K562 (cell line): Measurements from ENCODE around the gene DUS1L. TPM values are rescaled to one million over a fixed set of nuclear protein-coding genes. Genes with fewer than 3 reads are reported as not detected.

Experiments
- ATAC-seq: fragments of 200-7000 bp; cut with Tn5 transposase; 3 replicates; pipeline ENCODE4 v1.9.1; 2020; ENCODE audit warnings: moderate library complexity
- BruUV-seq: library from RNA; stranded (reverse); fragments of 400-500 nt; replicated peaks from 2 replicates; lab custom pipeline; 2021; lab: Mats Ljungman, UMichigan
- CTCF ChIA-PET: fragments of 300-600 bp; formaldehyde crosslinking; extraction: SDS; loops from one replicate; lab custom pipeline; 2021; ENCODE audit warnings: low intra/inter-chr PET ratio; lab: Yijun Ruan, JAX
- POLR2A ChIA-PET: fragments of 300-600, 350-650 bp; sonication (Branson Sonifier 250); formaldehyde crosslinking; extraction: SDS; loops from one replicate; lab custom pipeline; 2021; ENCODE audit warnings: antibody characterized with exemption, inconsistent platforms; lab: Yijun Ruan, JAX
- DNase-seq, 4 experiments: peaks; one replicate each; pipeline versions ENCODE4 v3.0.0 to v3.0.0-alpha.2; 2011 to 2018; ENCODE audit warnings: low spot score in 3 of 4, mixed read lengths in 3 of 4; ENCODE audit errors: extremely low read depth in 1 of 4
- FAIRE-seq: peaks from 2 replicates; lab custom pipeline; 2011; peaks lifted over from hg19 to GRCh38; lab: Jason Lieb, UNC
- H2AFZ ChIP-seq: 2 replicates; pipeline ENCODE4 v1.6.0; 2011; ENCODE audit warnings: low read depth, low read length, control low read depth, inconsistent platforms
- H3K27ac ChIP-seq: fragments of 200-600 bp; 3 replicates; pipeline ENCODE4 v1.8.0; 2011; ENCODE audit warnings: low read depth, mild to moderate bottlenecking, control low read depth, inconsistent platforms, low read length, moderate library complexity, mixed read lengths; ENCODE audit errors: extremely low read depth
- H3K27me3 ChIP-seq, 2 experiments: fragments of 300-600 bp in 1 of 2; 2 replicates in 1 of 2; 3 replicates in 1 of 2; pipeline versions ENCODE4 v1.6.0 to v1.8.0; 2011; ENCODE audit warnings: inconsistent platforms in 2 of 2, low read length in 2 of 2, mild to moderate bottlenecking in 1 of 2, mixed read lengths in 1 of 2, moderate library complexity in 1 of 2; ENCODE audit not compliant: control insufficient read depth in 2 of 2, insufficient read depth in 2 of 2
- H3K36me3 ChIP-seq: fragments of 300-600 bp; 3 replicates; pipeline ENCODE4 v1.8.0; 2011; ENCODE audit warnings: mild to moderate bottlenecking, low read length, inconsistent platforms; ENCODE audit not compliant: control insufficient read depth, insufficient read depth
- H3K4me1 ChIP-seq, 2 experiments: fragments of 200-600 bp in 1 of 2; replicated peaks in 1 of 2; 2 replicates in 1 of 2; 3 replicates in 1 of 2; pipeline versions ENCODE4 v1.5.1 to v1.8.0; 2011; ENCODE audit warnings: inconsistent platforms in 2 of 2, low read length in 2 of 2, mild to moderate bottlenecking in 1 of 2, mixed read lengths in 1 of 2, moderate library complexity in 1 of 2; ENCODE audit not compliant: control insufficient read depth in 2 of 2, insufficient read depth in 2 of 2
- H3K4me2 ChIP-seq: 2 replicates; pipeline ENCODE4 v1.6.1; 2011; ENCODE audit warnings: low read length, control low read depth, inconsistent platforms, mixed read lengths; ENCODE audit not compliant: insufficient read depth
- H3K4me3 ChIP-seq: fragments of 200-600 bp; sonication (generic), shearing (Covaris generic); 2 replicates; pipeline ENCODE4 v1.5.1; 2016; ENCODE audit warnings: control low read depth, inconsistent platforms
- H3K79me2 ChIP-seq: fragments of 200-600 bp; 3 replicates; pipeline ENCODE4 v1.8.0; 2011; ENCODE audit warnings: low read length, inconsistent platforms; ENCODE audit not compliant: control insufficient read depth, insufficient read depth
- H3K9ac ChIP-seq, 2 experiments: 2 replicates each; pipeline versions ENCODE4 v1.6.0 to v1.6.1; 2011; ENCODE audit warnings: low read depth in 2 of 2, low read length in 2 of 2, control low read depth in 1 of 2, inconsistent platforms in 1 of 2, mild to moderate bottlenecking in 1 of 2, mixed read lengths in 1 of 2; ENCODE audit not compliant: insufficient read depth in 1 of 2
- H3K9me1 ChIP-seq: one replicate; pipeline ENCODE4 v1.6.0; 2011; ENCODE audit warnings: inconsistent platforms, mild to moderate bottlenecking, low read length, moderate library complexity; ENCODE audit not compliant: control insufficient read depth, insufficient read depth
- H3K9me3 ChIP-seq: replicated peaks from 2 replicates; pipeline ENCODE4 v1.5.1; 2011; ENCODE audit warnings: low read depth, low read length, inconsistent platforms; ENCODE audit not compliant: control insufficient read depth, insufficient read depth
- H4K20me1 ChIP-seq: replicated peaks from 2 replicates; pipeline ENCODE4 v1.6.1; 2011; ENCODE audit warnings: low read length, inconsistent platforms, mixed read lengths; ENCODE audit not compliant: control insufficient read depth, insufficient read depth
- CHCHD3 ChIP-seq: fragments of 250-450 bp; sonication (Bioruptor Pico); IDR thresholded peaks from 2 replicates; pipeline ENCODE4 v2.1.2; 2022; ENCODE audit warnings: mild to moderate bottlenecking
- ETS2 ChIP-seq: IDR thresholded peaks from 2 replicates; pipeline ENCODE4 v1.6.1; 2016; ENCODE audit warnings: borderline replicate concordance, missing genetic modification characterization, mild to moderate bottlenecking, moderate library complexity, missing compliant biosample characterization; ENCODE audit not compliant: poor library complexity, severe bottlenecking
- HDAC8 ChIP-seq: fragments of 450-650 bp; IDR thresholded peaks from 2 replicates; pipeline ENCODE4 v1.6.1; 2016; ENCODE audit warnings: mild to moderate bottlenecking, missing genetic modification characterization, moderate library complexity, missing compliant biosample characterization
- HIVEP1 ChIP-seq: fragments of 250-450 bp; sonication (Bioruptor Pico); IDR thresholded peaks from 2 replicates; pipeline ENCODE4 v1.4.0; 2020; ENCODE audit warnings: mild to moderate bottlenecking
- KAT2B ChIP-seq: IDR thresholded peaks from one replicate; pipeline ENCODE4 v1.6.1; 2012; ENCODE audit warnings: low read depth, mild to moderate bottlenecking, control low read depth, inconsistent platforms, low read length, moderate library complexity
- KLF6 ChIP-seq: fragments of 250-450 bp; sonication (Bioruptor Pico); IDR thresholded peaks from 2 replicates; pipeline ENCODE4 v1.4.0; 2020; ENCODE audit warnings: mild to moderate bottlenecking, moderate library complexity, borderline replicate concordance
- NFE2L1 ChIP-seq: fragments of 450-650 bp; IDR thresholded peaks from 2 replicates; pipeline ENCODE4 v1.6.1; 2016; ENCODE audit warnings: missing genetic modification characterization, low read depth, mild to moderate bottlenecking, missing compliant biosample characterization, moderate library complexity, borderline replicate concordance
- SRSF3 ChIP-seq: fragments of 200-400 bp; formaldehyde crosslinking; IDR thresholded peaks from 2 replicates; pipeline ENCODE4 v1.6.1; 2016; ENCODE audit warnings: mild to moderate bottlenecking, low read length, moderate library complexity; ENCODE audit not compliant: insufficient read depth
- TFAM ChIP-seq: fragments of 250-450 bp; sonication (Bioruptor Pico); conservative IDR thresholded peaks from 2 replicates; pipeline ENCODE4 v1.5.0; 2021; ENCODE audit warnings: mild to moderate bottlenecking, moderate library complexity
- ZC3H11A ChIP-seq: IDR thresholded peaks from 2 replicates; pipeline ENCODE4 v1.6.1; 2012; ENCODE audit warnings: low read depth, low read length, improper control_type of control experiment
- ZFP36 ChIP-seq: fragments of 150-350 bp; IDR thresholded peaks from 2 replicates; pipeline ENCODE4 v1.6.1; 2018; ENCODE audit warnings: low read length, low read depth; ENCODE audit not compliant: partially characterized antibody
- ZKSCAN3 ChIP-seq: fragments of 250-450 bp; sonication (Bioruptor Pico); IDR thresholded peaks from 2 replicates; pipeline ENCODE4 v1.4.0; 2020
- ZNF121 ChIP-seq: sonication (generic); formaldehyde crosslinking; conservative IDR thresholded peaks from 2 replicates; pipeline ENCODE4 v1.8.0; 2022; ENCODE audit warnings: missing genetic modification reagents
- ZNF324 ChIP-seq: fragments of 250-450 bp; sonication (Bioruptor Pico); IDR thresholded peaks from 2 replicates; pipeline ENCODE4 v1.4.0; 2020; ENCODE audit warnings: mild to moderate bottlenecking
- ZZZ3 ChIP-seq: fragments of 450-650 bp; IDR thresholded peaks from 2 replicates; pipeline ENCODE4 v1.6.1; 2016; ENCODE audit warnings: antibody characterized with exemption, mild to moderate bottlenecking, moderate library complexity
- WGBS: fragments of 100-300 bp; shearing (Covaris generic); methylation state at CpG from one replicate; pipeline ENCODE4 v1.1.6; 2016; ENCODE audit warnings: low coverage, mixed read lengths; ENCODE audit not compliant: insufficient coverage; ENCODE audit errors: missing lambda C conversion rate; 5-methylcytosine and 5-hydroxymethylcytosine counted together
- in situ Hi-C: fragments of 300-500 bp; cut with MboI; formaldehyde crosslinking; loops from 4 replicates; pipeline ENCODE4 v1.15.0; 2018; ENCODE audit warnings: inconsistent platforms, mixed read lengths
- intact Hi-C: fragments of 100-400 bp; cut with micrococcal nuclease; formaldehyde crosslinking; loops from 2 replicates; pipeline ENCODE4 v1.14.2; 2022
- polyA plus RNA-seq, 8 experiments: library from polyadenylated mRNA; depleted of rRNA in 4 of 8; stranded (reverse) in 5 of 8; unstranded in 3 of 8; fragments of >200 nt; fragmentation: Nextera tagmentation in 2 of 8; fragmentation: Illumina TruSeq in 1 of 8; extraction: Ambion mirVana in 2 of 8; extraction: Trizol in 1 of 8; gene quantifications; 2 replicates each; pipeline versions ENCODE4 v1.2.1 to v1.2.3, GENCODE V29; 2011 to 2014; ENCODE audit warnings: inconsistent platforms in 1 of 8, missing spikeins in 1 of 8
- total RNA-seq, 7 experiments: library from RNA; depleted of rRNA in 6 of 7; stranded (reverse); fragments of >200 nt in 6 of 7; fragmentation: Illumina TruSeq in 2 of 7; extraction: Trizol in 2 of 7; gene quantifications; 2 replicates each; pipeline versions ENCODE4 v1.2.1 to v1.2.3, GENCODE V29; 2011 to 2021; ENCODE audit warnings: low replicate concordance in 1 of 7

Gene DUS1L
- total and polyA plus RNA-seq, 9 of the 15 experiments (the other 6 are each of a cell fraction or from before 2014, with no cell fraction given), result 7.8 to 210 (median 83.9) TPM

DNA sequence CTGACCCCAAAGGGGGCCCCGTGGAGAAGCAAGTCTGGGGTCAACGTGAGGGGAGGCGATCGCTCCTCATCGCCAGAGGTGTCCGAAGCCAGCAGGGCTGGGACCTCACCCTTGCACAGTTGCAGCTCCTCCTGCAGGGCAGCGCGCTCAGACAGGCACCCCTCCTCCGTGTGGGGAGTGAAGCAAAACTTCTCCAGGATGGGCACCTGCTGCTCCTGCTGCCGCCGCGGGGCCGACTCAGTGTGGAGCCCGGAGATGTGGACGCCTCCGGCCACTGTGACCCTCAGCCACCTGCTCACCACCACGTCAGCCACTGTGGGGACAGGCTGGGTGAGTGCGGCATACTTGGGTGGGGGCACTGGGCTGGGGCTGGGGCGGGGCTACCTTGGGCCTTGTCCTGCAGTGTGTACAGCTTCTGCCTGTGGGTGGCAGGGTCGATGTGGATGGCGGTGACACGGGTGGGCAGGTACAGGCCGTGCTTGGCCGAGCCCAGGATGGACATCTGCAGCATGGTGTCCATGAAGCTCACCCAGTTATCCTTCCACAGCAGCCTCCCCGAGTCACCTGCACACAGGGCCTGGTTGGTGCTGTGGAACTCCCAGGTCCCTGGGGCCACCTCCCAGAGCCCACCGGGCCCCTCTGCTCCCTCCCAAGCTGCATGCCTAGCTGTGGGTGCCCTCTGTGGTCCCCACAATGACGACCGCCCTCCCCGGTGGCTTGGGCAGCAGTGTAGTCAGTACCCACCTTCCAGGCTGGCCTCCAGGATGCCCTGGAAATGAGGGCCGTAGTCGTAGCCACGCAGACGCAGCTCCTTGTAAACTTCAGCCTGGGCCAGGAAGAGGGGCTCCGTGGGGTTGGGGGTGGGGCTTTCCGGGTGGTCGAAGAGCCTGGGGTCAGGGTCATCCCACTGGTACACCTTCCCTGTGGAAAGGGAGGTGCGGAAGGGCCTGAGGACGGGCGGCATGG is 21.6 kb upstream of the DUS1L start:
- in situ Hi-C loops (no loop called here), intact Hi-C loops (no loop called here)
- peaks cover 0 to 66% of the 10 kb centered on the region in 2 experiments; a peak in 1 of 5 replicates for H3K4me1 ChIP-seq
- no peaks in the 10 kb centered on the region for H3K27me3 ChIP-seq
- no peak overlapping the region for H2AFZ ChIP-seq
- 93% methylated on average over 26 of the region's 39 CpGs for WGBS
- CTCF ChIA-PET, result no interaction called here
- H3K4me2 ChIP-seq, result no peak overlapping the region
- no peaks in the 10 kb centered on the region for H3K9me3 ChIP-seq
- peak overlapping the region in 1 of 2 experiments; percentile 45; a peak in 1 of 4 replicates for H3K9ac ChIP-seq
- H3K79me2 ChIP-seq, result peaks cover 24% of the 10 kb centered on the region; the same call in 2 of the 3 replicates
- no peak overlapping the region for H3K27ac ChIP-seq
- no TSS peak for BruUV-seq
- no peak for FAIRE-seq
- H3K4me3 ChIP-seq, result no peak overlapping the region
- H4K20me1 ChIP-seq, result peaks cover 22% of the 10 kb centered on the region
- ATAC-seq, result no peak
- DNase-seq, result no peak
- H3K9me1 ChIP-seq, result no peaks in the 10 kb centered on the region
- peaks cover 100% of the 10 kb centered on the region; the same call in 2 of the 3 replicates for H3K36me3 ChIP-seq
- POLR2A ChIA-PET, result interaction anchor here (0.6 to 5.9 kb wide), 6 partner anchors 8 to 24 kb away, joined by 3 to 52 read pairs (median 4); partner anchors contain the start of gene FASN
- TF ChIP-seq ZNF121 (CRISPR knock-in tag), result no peak
- no peak for TF ChIP-seq ZZZ3
- TF ChIP-seq ZKSCAN3 (CRISPR knock-in tag), result no peak
- TF ChIP-seq CHCHD3 (CRISPR knock-in tag), result no peak
- no peak for TF ChIP-seq TFAM
- no peak for TF ChIP-seq ETS2 (tag)
- TF ChIP-seq ZFP36, result no peak
- no peak for TF ChIP-seq KAT2B
- no peak for TF ChIP-seq SRSF3
- no peak for TF ChIP-seq ZC3H11A
- no peak for TF ChIP-seq NFE2L1 (tag)
- TF ChIP-seq HDAC8 (tag), result no peak
- no peak for TF ChIP-seq ZNF324 (CRISPR knock-in tag)
- TF ChIP-seq HIVEP1 (CRISPR knock-in tag), result no peak
- TF ChIP-seq KLF6 (CRISPR knock-in tag), result no peak
